ENCODE data around the gene GNG8. TPM values are rescaled to one million over a fixed set of nuclear protein-coding genes. Genes with fewer than 3 reads are reported as not detected.
"Not testable (repeated sequence)": the region's sequence is repeated elsewhere in the genome, so short reads cannot be mapped to it uniquely, and the experiment has no call there.

Gene GNG8
- total RNA-seq, 1 donor from 2014 or later = not detected

GRCh38 chr19:46648961-46649960 lies 13.3 kb upstream of the GNG8 start:
- DNase-seq (ENCODE audit: missing footprints) (no peak), ATAC-seq (no peak)
- intact Hi-C loops (cut with DNase I) = no loop called here

- DNase-seq (ENCODE audit: missing footprints) (no peak), ATAC-seq (no peak)
- intact Hi-C loops (cut with DNase I) = no loop called here
Measured at GRCh38 chr19:46648060-46648960, 12.3 kb upstream of the GNG8 start.

GRCh38 chr19:46646402-46646801 lies 10.4 kb upstream of the GNG8 start:
- no peak for DNase-seq (ENCODE audit: missing footprints)
- no peak for ATAC-seq
- intact Hi-C loops (cut with DNase I) = no loop called here

GRCh38 chr19:46644720-46645119 lies 8.7 kb upstream of the GNG8 start:
- ATAC-seq = peak; percentile 16
- intact Hi-C loops (cut with DNase I) = no loop called here
- DNase-seq (ENCODE audit: missing footprints) = no peak

DNA sequence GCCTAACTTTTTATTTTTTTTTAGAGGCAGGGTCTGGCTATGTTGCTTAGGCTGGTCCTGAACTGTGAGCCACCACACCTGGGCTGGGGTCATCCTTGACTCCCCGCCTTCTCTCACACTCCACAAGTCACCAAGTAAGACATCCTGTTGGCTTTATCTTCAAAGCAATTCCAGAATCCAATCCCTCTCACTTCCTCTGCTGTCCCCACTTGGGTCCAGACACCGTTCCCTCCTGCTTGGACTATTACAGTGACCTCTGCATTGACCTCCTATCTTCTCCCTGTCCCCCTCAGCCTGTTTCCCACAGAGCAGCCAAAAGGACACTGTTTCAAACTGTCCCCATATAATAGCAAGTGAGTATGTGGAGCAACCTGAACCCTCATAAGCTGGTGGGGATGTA lies 4.7 kb upstream of the GNG8 start:
- intact Hi-C loops (cut with DNase I) = no loop called here
- no peak for ATAC-seq
- no peak for DNase-seq (ENCODE audit: missing footprints)

- ATAC-seq (peak; percentile 58), DNase-seq (ENCODE audit: missing footprints) (peak; percentile 80)
- intact Hi-C loops (cut with DNase I) = no loop called here
Measured at GRCh38 chr19:46639358-46640182, 3.6 kb upstream of the GNG8 start.

DNA sequence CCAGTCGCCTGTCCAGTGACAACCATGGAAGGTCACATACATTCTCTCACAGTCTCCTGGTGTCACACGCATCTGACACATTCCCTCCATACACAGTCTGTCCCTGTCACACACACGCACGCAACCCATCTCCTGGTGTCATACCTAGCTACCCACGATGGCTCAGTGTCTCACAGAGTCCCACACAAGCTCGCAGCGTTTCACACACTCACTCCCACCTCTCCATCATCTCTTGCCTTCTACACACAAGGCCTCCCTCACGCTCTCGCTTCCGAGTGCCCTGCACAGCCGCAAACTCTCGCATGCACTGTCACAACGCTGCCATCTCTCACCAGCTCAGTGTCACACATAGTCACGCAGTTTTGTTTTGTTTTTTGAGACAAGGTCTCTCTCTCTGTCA lies 1.2 kb upstream of the GNG8 start:
- intact Hi-C loops (cut with DNase I) = no loop called here
- DNase-seq (ENCODE audit: missing footprints) (no peak), ATAC-seq (no peak)

DNA sequence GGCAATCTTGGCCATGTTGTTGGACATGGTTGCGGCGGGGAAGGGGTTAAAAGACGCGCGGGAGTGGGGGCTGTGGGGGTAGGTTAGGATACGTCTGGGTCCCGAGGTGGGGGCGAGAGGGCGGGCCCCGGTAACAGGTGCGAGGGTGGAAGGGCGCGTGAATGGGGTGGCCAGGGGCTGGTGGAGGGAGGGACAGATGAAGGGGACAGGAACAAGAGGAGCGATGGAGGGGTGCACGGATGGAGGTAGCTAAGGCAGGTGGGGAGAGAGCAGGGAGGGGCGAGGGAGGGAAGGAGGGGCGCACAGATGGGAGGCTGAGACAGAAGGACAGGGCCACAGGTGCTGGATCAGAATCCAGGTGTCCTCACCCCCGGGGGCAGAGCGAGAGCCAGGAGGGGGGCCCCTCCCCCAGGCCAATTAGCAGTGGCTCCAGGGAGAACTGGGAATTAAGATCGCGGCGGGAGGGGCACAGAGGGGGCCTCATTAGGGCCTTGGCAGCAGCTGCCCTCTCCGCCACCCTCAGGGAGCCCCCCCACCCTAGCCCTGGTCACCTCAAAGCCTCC lies 1.3 kb downstream of the GNG8 start:
- no peak for ATAC-seq
- no peak for DNase-seq (ENCODE audit: missing footprints)
- intact Hi-C loops (cut with DNase I) = no loop called here

- intact Hi-C loops (cut with DNase I) = no loop called here
- peak; percentile 80 for DNase-seq (ENCODE audit: missing footprints)
Measured at GRCh38 chr19:46634045-46634655, 1.9 kb downstream of the GNG8 start.

GRCh38 chr19:46633130-46633529 lies 2.9 kb downstream of the GNG8 start:
- ATAC-seq (no peak), DNase-seq (ENCODE audit: missing footprints) (no peak)
- intact Hi-C loops (cut with DNase I) = no loop called here

More at GRCh38 chr19:46634045-46634655, 1.9 kb downstream of the GNG8 start:
- ATAC-seq = peak; percentile 23

DNA sequence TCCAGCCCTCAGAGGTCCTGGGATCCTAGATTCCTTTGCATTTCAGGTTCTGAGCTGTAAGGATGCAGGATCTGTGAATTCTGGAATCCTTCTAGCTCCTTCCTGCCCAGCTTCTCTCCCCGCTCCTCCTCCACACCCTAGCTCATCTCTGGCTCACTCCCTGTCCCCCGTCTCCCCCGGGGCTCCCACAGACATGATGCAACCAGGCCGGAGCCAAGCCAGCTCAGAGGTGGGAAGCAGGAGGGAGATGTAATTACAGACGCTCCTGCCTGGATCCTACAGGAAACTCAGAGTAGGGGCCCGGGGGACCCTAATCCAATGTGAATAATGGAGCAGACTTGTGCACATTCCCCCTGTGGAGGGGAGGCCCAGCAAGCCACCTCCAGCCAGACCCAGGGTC lies 4.5 kb downstream of the GNG8 start:
- ATAC-seq (no peak), DNase-seq (ENCODE audit: missing footprints) (no peak)
- intact Hi-C loops (cut with DNase I) = no loop called here

GRCh38 chr19:46630586-46631205 lies 5.3 kb downstream of the GNG8 start:
- intact Hi-C loops (cut with DNase I) = no loop called here
- no peak for DNase-seq (ENCODE audit: missing footprints)
- peak; percentile 32 for ATAC-seq

DNA sequence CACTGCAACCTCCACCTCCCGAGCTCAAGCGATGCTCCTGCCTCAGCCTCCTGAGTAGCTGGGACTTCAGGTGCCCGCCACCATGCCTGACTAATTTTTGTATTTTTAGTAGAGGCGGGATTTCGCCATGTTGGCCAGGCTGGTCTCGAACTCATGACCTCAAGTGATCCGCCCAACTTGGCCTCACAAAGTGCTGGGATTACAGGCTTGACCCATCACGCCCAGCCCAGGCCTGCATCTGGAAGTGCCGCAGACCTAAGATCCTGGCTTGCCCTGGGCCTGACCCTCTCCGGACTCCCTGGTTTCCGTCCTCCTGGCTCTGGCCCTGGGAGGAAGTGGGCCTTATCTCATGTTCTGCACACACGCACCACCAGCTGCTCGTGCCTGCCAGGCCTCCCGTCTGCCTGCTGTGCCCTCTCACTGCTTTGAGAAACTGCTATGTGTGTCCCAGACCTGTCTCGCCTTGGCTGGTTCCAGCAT lies 6.4 kb downstream of the GNG8 start:
- intact Hi-C loops (cut with DNase I) = no loop called here
- DNase-seq (ENCODE audit: missing footprints) (no peak), ATAC-seq (no peak)

- intact Hi-C loops (cut with DNase I); ATAC-seq; DNase-seq (ENCODE audit: missing footprints): not testable (repeated sequence)
Measured at GRCh38 chr19:46628970-46629369, 7.0 kb downstream of the GNG8 start.

GRCh38 chr19:46626446-46626845 lies 9.6 kb downstream of the GNG8 start:
- ATAC-seq (no peak), DNase-seq (ENCODE audit: missing footprints) (no peak)
- intact Hi-C loops (cut with DNase I) = no loop called here

- DNase-seq (ENCODE audit: missing footprints) (no peak), ATAC-seq (no peak)
- intact Hi-C loops (cut with DNase I) = no loop called here
Measured at GRCh38 chr19:46625731-46626130, 10.3 kb downstream of the GNG8 start.

- peak; percentile 84 for DNase-seq (ENCODE audit: missing footprints)
Measured at GRCh38 chr19:46624958-46625661, 10.9 kb downstream of the GNG8 start, which contains the start of gene PTGIR. Gene PTGIR (minus strand): TSS chr19:46625089. CDS start chr19:46624225, 864 bp downstream.

More at GRCh38 chr19:46624958-46625661, 10.9 kb downstream of the GNG8 start, which contains the start of gene PTGIR:
- intact Hi-C loops (cut with DNase I) = no loop called here
- ATAC-seq = peak; percentile 88
